AG09309 (cell line): ENCODE data around the gene NFRKB.

Source experiments
- DNase-seq: peaks from one replicate; pipeline ENCODE4 v3.0.0-alpha.2; 2010; ENCODE audit warnings: low read depth
- H3K4me3 ChIP-seq: 2 replicates; pipeline ENCODE4 v1.5.1; 2011; ENCODE audit warnings: mild to moderate bottlenecking, low read depth, low read length, moderate library complexity; ENCODE audit not compliant: control insufficient read depth
- CTCF ChIP-seq: IDR thresholded peaks from 2 replicates; pipeline ENCODE4 v1.5.1; 2011; ENCODE audit warnings: mild to moderate bottlenecking, low read depth, low read length, inconsistent platforms; ENCODE audit not compliant: insufficient read depth, control insufficient read depth; ENCODE audit errors: missing control alignments

NFRKB gene

GRCh38 chr11:129861702-129862522 is 33.5 kb downstream of the NFRKB start:
- TF ChIP-seq CTCF: no peak
- no peak overlapping the region for H3K4me3 ChIP-seq
- peak; percentile 88 for DNase-seq

GRCh38 chr11:129856036-129856435 is 39.3 kb downstream of the NFRKB start:
- DNase-seq: no peak
- H3K4me3 ChIP-seq: no peak overlapping the region
- no peak for TF ChIP-seq CTCF

GRCh38 chr11:129855086-129855485 is 40.3 kb downstream of the NFRKB start:
- no peak overlapping the region for H3K4me3 ChIP-seq
- no peak for DNase-seq
- no peak for TF ChIP-seq CTCF

GRCh38 chr11:129854232-129854805 is 41.1 kb downstream of the NFRKB start:
- DNase-seq: no peak

GRCh38 chr11:129853518-129854231 is 41.7 kb downstream of the NFRKB start:
- no peak for TF ChIP-seq CTCF
- no peak overlapping the region for H3K4me3 ChIP-seq
- DNase-seq: no peak

More at GRCh38 chr11:129854232-129854805, 41.1 kb downstream of the NFRKB start:
- no peak overlapping the region for H3K4me3 ChIP-seq
- TF ChIP-seq CTCF: no peak

- DNase-seq: peak; percentile 5
- no peak for TF ChIP-seq CTCF
- no peak overlapping the region for H3K4me3 ChIP-seq
Measured at GRCh38 chr11:129852125-129852740, 43.1 kb downstream of the NFRKB start.
